DMS79 treated with DMSO at 0.1 percent for 48 hours (cell line): ENCODE measurements around the gene PACS1.
"Not testable (repeated sequence)": the region's sequence is repeated elsewhere in the genome, so short reads cannot be mapped to it uniquely, and the experiment has no call there.

Source experiments
- DNase-seq: peaks from one replicate; lab custom pipeline; 2025; lab: John Stamatoyannopoulos, UW

PACS1 gene

DNA sequence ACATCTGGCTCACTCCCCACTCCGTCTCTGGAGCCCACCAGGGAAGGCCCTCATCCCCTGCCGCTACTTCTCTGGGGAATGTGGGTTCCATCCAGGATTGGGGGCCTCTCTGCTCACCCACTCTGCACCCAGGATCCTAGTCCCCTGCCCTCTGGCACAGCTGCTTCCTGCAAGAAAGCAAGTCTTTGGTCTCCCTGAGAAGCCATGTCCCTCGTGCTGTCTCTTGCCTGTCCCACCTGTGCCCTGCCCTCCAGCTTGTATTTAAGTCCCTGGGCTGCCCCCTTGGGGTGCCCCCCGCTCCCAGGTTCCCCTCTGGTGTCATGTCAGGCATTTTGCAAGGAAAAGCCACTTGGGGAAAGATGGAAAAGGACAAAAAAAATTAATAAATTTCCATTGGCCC is 207.0 kb downstream of the PACS1 start:
- not testable (repeated sequence) for DNase-seq

DNA sequence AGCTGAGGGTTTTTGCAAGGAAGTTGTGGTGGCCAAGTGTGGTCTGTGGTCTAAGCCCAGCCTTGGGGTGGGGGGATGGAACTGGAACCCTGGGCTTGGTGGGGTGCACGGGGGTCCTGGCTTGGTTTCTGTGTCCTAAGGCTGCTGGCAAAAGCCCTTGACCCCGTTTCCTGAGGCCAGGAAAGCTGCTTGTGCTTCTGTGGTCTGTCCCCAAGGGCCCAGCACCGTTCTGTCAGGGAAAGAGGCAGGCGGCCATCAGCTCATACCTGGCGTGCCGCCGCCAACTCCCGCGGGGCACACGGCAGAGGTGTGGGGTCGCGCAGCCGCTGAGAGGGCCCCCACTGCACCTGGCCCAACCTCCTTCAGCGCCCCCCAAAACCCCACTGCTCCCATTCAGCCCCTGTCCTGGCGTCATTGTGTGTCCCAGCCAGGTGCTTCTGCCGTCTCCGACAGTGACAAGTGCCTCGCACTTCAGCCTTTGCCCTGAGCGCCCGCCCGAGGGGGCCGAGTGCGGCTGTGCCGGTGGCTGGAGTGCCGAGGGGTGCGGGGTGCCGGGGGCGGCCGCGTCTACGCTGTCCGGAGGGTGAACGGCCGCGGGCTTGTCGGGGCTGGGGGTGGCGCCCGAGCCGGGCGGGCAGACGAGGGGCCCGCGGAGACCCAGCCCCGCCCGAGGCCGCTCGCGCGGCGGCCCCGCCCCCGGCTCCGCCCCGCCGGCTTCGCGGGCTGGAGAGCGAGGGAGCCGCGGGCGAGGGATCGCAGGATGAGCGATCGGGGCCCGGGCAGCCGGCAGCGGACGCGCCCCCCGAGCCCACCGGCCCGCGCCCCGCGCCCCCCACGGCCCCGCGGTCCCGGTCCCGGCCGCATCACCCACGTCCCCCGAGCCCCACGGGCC is 207.6 kb downstream of the PACS1 start, which contains the start of gene CNIH2:
Gene CNIH2 (plus strand): TSS at position 705 of the 892 bp plus-strand sequence. CDS start 282 bp downstream, outside the sequence.
- peak; percentile 73 for DNase-seq

DNA sequence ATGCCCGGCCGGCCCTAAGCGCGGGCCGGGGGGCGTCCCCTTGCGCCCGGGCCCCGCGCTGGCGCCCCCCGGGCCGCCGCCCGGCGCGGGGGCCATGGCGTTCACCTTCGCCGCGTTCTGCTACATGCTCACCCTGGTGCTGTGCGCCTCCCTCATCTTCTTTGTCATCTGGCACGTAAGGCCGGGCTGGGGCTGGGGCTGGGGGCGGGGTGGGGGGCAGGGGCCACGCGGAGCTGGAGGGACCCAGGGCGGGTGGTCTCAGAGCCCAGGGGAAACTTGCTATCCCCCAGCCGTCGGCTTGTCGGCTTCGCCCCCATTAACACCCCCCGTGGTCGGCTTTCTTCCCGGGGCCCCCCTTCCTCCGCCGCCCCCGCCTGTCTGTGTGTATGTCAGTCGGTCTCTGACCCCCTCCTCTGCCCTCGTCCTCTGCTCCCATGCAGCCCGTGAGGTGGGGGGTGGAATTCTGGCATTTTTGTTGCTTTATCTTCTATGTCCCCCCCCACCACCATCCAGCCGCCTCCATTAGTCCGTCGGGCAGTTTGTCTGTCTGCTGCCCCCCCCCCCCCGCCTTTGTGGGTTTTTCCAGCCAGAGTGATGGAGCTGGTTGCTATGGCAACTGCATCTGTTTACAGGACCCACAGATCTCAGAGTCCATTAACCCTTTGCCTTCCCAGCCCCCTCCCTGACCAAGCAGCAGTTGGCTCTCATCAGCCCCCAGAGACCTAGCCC is 208.5 kb downstream of the PACS1 start:
- DNase-seq: no peak

DNA sequence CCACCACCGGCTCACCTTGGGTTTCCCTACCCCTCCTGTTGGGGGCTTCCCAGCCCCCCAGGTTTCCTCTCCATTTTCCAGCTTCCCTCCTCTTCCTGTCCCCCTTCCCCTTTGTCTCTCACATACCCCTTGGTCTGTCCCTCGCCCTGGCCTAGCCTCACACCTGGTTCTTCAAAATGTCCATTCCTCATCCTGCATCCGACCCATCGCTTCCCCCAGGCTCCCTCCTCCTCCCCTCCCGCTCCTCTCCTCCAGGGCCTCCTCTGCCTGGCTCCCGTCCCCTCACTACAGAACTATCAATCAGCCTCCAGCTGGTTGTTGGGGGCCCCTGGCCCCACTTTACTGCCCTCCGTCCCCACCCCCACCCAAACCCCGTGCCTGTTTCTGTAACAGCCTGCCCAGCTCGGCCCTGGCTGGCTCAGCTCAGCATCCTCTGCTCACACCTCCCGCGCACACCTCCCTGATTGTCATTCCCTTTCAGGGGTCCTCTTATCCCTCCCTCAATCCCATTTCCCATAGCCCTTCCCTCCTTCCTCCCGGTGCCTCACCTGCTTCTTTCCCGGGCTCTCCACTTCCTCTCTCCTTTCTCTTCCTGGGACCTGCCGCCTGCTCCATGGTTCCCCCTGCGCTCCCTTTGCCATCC is 209.1 kb downstream of the PACS1 start:
- no peak for DNase-seq

DNA sequence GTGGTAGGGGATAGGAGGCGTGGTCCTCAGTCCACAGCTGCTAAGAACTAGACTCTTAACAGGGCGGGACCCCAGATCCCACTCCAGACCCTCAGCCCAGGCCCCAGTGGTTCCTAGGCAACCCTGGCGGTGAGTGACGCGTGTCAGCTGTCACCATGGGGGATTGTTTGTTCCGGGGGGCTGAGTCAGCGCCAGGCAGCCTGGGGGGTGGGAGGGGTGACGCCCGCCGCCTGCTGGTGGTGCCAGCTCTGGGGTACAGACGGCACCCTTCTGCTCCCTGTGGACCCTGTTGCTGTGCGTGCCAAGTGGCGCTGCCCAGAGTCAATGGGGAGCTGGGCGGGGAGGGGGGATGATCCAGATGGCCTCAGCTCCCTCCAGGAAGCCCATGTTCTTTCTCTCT is 210.4 kb downstream of the PACS1 start:
- no peak for DNase-seq

DNA sequence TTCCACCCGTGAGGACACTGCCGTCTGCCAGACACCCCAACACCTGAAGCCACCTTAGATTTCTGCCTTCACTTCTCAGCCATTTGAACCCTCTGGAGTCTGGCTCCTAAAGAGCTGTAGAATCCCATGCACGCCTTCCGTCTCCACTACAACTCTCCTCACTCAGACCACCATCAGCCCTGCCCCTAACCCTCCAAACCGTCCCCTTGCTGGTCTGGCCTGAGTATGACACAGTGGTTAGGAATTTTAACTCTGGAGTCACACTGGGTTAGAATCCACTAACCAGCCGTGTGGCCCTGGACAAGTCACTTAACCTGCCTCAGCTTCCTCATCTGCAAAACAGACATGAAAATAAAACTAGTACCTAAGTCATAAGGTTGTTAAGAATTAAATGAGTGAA is 210.9 kb downstream of the PACS1 start:
- DNase-seq: no peak

DNA sequence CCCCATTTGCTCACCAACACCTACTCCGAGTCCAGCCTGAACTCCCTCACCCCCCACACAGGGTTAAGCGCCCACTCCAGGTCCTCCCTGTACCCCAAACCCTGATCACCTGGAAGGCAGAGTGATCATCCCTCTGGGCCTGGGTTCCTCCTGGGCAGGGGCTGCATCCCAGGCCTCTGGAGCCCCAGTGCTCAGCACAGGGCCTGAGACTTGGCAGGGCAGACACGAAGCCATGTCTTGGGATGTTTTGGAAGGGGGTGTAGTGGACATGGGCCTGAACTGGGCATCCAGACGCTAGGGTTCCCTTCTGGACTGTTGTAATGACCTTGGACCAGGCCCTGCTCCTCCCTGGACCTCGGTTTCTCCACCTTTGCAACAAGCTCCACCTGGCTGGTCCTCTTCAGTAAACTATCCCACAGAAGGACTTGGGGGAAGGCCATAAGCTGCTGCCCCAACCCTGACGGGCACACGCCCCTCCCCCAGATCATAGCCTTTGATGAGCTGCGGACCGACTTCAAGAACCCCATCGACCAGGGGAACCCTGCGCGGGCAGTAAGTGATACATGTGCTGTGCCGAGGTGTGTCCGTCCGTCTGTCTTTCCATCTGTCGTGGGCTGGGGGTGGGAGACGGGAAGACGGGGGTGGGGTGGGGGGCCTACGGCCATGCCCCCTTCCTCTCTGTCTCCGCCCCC is 211.8 kb downstream of the PACS1 start:
- DNase-seq: no peak

DNA sequence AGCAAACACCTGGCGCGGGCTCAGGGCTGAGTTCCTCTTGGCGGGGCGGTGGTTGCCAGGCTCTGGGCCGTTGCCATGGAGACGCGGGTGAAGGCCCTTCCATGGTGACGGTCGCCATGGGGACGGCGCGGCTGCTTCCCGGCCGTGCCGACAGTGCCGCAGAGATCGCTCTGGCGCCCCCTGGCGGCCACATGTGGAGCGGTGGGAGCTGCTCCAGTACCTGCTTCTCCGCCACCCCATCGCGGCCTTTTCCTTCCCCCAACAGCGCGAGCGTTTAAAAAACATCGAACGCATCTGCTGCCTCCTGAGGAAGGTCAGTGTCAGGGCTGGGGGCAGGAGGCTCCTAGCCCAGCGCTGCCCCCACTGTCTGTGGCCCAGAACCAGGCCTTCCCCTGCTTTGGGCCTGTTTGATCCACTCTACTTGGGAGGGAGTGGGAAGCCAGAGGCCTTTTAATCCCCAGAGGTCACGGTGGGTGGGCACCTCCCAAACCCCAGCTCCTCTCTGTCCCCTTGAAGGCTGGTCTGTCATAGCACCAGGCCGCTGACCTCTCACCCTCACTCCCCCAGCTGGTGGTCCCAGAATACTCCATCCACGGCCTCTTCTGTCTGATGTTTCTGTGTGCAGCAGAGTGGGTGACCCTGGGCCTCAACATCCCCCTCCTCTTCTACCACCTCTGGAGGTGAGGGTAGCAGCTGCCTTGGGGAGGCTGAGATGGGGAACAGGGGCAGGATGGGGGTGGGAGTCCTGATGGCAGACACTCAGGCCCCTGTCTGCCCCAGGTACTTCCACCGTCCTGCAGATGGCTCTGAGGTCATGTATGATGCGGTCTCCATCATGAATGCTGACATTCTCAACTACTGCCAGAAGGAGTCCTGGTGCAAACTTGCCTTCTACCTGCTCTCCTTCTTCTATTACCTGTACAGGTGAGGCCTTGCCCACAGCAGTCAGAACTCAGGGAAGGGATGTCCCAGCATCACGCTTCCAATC is 212.7 kb downstream of the PACS1 start:
- peak; percentile 91 for DNase-seq

DNA sequence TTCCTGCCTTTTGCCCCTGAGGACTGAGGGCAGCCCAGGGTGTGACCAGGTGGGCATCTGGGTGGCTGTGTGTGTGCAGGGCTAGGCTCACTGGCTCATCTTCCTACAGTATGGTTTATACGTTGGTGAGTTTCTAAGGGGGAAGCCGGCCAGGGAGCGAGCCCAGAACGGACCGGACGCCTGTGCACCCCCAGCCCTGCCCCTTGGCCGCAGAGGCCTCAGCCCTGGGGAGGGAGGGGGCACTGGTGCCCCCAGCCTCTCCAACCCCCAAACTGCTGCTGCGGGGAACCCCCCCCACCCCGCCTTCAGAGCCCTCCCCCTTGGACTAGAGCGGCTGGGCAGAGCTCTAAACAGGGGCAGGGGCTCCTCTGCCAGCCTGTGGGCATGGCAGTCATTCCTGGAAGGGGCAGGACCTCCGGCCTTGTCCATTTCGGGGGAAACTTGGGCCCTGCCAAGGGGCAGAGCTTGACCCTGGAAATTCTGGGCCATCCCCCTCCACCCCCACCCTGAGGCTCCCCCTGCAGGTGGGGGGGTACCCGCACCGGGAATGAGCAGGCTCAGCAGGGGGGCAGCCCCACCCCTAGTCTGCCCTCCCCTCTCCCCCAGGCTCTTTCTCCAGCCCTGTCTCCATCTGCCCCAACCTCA is 213.5 kb downstream of the PACS1 start:
- no peak for DNase-seq

DNA sequence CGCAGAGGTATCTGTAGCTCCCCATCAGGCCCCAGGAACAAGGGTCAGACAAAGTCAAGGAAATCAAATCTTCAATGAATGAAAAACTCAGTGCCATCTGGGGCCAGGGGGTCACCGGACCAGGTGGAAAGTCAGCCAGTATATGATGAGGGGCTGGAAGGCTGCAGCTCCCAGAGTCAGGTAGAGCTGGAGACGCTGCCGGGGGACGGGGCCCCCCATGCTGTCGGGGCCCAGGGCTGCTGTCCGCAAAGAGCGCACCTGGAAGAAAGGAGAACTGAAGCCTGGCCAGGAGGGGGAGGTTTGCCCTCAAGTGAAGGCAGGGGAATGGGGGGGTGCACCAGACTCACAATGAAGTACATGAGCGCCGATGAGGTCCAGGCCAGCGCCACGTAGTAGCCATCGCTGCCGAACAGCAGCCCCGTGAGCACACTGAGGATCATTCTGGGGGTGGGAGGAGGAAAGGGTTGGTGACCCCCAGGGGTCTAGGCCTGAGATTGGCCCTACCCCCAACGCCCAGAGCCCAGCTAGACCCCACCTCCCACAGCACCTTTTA is 214.5 kb downstream of the PACS1 start:
- DNase-seq: no peak

DNA sequence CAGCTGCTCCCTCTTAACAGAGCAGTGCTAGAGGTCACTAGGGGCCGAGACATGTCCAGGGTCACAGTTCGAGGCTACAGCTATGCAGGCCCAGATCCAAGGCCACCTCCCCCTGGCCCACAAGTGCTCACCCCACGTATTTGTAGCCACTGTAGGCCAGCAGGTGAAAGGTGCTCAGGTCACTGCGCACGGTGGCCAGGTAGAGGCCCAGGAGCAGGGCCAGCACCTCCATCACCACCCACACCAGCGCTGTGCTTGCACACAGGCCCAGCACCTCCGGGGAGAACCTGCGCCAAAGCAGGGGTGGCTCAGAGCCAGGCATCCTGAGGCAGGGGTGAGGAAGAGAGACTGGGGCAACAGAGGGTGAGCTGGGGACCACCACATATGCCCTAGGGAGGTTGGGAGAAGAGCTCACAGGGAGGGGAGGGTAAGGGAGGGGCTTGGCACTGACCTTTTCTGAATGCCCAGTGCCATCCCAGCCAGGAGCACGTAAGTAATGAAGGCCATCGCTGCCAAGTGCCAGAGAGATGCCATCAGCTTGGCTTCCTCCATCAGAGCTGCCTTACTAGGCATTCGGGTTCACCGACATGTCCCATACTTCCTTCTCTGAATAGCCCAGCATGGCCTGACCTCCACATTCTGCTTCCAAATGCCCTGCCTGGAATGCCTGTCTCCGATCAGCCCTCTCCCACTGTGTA is 215.3 kb downstream of the PACS1 start:
- DNase-seq: no peak

DNA sequence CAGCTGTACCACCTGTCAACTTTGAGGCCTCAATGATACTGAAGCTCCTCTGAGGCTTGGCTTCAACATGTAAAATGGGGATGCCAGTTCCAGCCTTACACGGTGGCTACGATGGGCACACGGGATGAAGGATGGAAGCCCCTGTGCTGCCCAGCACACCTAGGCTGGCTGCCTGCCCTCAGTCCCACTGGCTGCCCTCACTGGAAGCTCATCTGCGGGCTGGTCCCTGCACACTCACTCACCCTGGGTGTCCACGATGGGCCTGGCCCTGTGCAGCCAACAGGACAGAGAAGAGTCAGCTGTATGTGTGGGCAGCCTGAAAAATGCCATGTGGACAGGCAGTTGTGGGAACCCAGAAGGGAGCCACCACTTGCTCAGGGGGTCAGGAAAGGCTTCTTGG is 216.6 kb downstream of the PACS1 start:
- no peak for DNase-seq

DNA sequence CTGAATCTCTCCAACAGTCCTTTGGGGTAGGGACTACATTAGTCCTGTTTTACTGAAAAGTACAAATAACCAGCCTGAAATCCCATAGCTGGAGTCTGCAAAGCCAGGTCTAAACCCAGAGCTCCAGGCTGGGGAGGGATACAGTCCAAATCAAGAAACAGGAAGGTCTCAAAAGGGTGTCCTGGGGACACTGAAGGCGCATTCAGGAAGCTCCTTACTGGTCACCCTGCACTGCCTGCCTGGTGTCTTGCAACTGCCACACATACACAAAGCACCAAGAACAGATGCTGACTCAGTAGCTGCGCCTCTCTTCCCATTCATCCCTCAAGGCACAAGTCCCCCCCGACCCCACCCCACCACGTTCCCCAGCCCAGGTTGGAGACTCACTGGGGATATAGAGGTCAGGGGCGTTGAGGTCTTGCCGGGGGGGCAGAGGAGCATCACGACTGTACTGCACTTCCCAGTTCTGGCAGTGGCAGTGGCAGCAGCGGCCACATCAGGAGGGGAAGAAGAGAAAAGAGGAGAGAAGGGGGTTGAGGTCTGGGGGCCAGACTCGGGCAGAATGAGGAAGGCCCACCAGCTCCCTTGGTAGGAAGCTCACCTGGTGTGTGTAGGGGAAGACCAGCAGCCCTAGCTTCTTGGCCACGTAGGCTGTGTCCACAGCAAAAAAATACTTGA is 217.3 kb downstream of the PACS1 start:
- DNase-seq: no peak

DNA sequence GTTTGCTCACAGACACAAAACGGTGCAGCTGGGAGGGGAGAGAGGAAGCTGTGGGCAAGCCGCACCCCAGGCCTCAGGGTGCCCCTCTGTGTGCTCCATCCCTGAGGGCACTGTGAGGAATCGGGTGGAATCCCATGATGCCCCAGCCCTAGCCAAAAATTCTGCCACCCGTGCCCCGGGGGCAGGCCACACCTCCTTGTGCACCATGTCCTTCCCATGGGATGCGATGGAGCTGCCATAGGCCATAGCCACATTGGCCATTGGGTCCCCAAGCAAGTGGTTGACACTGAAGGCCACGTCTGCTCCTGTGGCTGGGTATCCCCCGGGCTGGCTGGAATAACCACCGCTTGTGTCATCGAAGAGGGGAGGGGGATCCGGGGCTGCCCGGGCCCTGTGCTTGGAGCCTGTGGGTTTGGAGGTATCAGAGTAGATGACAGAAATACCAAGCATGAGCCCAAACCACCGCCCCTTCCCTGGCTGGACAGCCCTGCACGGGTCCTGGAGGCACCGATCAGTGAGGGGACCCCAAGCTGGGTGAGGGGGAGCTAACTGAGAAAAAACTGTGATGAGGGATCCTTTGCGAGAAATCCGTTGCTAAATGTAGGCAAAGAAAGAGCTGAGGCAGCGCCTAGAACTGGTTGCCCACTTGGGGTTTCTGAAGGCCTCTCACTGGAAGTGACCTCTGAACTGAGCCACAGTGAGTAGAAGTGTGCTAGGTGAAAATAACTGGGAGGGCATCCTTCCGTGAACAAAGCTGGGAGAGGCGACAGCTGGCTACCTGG is 218.0 kb downstream of the PACS1 start:
- DNase-seq: peak; percentile 17

DNA sequence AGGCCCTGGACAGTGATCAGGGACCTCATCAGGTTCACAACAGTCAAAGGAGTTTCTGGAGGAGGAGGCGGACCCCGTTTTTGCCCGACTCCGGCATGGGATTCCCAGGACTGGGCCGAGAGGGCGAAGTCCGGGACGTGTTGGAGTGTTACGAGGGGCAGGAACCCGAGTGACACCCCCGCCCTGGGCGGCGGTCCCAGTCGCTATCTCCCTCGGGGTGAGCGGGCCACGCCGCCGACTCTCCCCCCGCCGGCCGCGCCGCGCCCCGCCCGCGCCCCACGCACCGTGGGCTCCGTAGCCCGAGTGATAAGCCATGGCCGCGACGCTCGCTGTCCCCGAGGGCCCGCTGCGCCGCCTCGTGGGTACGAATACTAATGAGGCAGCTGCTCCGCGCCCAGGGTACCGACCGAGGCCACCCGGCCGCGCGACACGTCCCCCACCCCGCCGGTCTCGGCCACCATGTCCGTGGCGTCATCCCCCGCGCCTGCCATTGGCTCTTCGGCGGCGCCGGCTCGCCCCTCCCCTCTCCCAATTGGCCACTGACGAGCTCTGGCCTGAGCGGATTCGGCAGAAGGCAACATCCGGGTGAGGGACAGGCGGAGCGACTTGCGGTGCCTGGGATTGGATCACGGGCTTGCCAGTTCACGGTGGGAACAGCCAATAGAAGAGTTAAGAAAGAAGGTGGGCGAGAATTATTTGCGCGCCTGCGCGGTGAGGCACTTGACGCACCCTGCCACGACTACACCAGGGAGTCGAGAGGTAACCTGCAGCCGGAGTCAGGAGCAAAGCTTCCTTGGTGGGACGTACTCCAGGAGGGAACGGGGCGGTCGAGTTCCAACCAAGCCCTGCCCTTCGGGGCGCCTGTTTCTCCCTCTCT is 218.8 kb downstream of the PACS1 start, which contains the start of gene YIF1A:
Gene YIF1A (minus strand): TSS at position 473 of the 877 bp plus-strand sequence. CDS start 158 bp downstream, at position 315.
- peak; percentile 99 for DNase-seq

DNA sequence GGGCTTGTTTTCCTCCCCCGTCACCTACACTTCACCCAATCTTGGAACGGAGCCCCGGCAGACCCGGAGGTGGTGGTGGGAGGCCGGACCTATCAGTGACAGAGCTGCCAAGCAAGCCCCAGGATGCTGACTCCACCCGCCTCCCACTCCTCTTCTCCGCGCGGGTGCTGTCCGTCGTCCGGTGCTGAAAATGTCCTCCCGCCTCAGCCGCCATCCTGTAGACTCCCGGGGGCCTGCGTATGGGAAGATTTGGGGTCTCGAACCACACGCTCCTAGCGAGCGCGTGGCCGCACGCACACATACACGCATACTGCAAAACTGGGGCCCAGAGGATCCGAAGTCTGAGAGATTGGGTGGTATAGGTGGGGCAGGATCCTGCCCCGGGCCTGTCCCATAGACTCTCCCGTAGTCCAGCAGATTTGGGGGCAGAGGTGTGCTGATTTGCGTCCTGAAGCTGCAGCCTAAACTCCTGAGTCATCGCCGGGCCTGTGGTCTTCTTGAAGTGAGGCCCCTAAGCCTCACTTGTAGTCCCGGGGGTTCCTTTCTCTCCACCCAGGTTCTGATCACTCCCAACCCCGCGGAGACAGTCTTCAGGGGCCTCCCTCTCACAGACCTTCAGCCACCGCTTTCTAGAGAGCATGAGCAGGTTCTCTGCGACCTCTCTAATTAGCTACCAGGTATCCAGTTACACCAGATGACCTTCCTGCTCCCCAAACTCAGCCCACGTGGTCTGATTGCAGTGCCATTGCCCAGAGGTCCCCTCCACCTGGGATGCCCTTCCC is 219.7 kb downstream of the PACS1 start:
- peak; percentile 45 for DNase-seq
